Activated CD4-positive, CD25-positive, alpha-beta regulatory T cell treated with anti-CD3 and anti-CD28 coated beads, Interleukin-2, amount 50 U/mL, for 16 hours (primary cell): ENCODE results near the gene CPA3.

Source experiments
- DNase-seq: peaks from one replicate; pipeline ENCODE4 v3.0.0-alpha.2; 2020; ENCODE audit warnings: low read depth, low spot score

CPA3 gene

DNA sequence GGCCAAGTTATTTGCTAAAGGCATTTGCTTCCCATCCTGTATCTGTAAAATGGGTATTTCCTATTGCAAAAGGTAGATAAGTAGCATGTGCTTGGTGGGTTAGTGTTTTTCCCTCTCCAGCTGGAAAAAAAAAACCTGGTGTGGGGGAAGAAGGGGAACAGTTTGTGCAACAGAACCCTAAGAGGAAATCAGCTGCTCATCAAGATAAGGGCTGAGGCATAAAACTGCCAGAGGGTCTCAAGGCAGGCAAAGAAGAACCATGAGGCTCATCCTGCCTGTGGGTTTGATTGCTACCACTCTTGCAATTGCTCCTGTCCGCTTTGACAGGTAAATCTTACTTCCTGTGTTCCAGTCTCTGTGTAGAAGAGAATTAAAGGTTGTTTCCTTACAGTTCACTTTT is at the start of gene CPA3:
Gene CPA3 (plus strand): TSS at position 248 of the 400 bp plus-strand sequence. CDS start 12 bp downstream, at position 260.
- DNase-seq, result no peak

DNA sequence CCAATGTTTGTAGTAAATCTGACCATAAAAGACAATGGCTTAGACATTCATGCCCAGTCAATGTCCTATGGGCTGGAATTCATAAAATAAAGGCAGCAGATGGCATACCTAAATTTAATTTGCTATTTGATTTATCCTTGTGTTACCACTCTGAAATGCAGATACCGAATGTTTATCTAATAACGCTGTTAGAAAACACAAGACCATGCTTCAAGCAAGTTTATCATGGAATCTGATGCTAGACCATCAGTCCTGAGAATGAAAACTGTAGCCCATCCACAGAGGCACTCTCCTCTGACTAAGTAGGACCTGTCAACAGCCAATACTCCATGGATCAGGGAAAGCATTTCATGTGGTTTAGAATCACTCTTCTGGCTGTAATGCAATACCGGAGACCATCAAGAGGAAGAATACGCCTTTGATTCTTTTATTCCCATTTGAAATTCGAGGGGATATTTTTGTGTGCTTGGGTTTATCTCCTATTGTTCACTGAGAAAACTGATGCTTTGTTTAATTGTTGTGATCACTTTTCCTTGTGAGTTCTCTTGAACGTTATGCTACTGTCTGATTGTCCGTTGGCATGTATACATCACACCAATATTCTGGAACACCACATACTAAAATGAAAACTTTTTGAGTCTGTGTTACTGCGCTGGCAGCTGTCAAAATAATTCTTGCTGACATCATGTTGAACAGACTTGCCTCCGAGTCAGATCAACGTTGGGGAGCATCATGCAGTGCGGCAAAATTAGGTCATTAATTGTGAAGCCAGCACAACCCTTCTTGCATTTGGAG is 49.6 kb upstream of the CPA3 start:
- DNase-seq, result no peak

- DNase-seq, result no peak
These were observed 48.7 kb upstream of the CPA3 start for GRCh38 chr3:148816427-148816826.

- no peak for DNase-seq
These were observed 48.0 kb upstream of the CPA3 start for GRCh38 chr3:148816981-148817525.

DNA sequence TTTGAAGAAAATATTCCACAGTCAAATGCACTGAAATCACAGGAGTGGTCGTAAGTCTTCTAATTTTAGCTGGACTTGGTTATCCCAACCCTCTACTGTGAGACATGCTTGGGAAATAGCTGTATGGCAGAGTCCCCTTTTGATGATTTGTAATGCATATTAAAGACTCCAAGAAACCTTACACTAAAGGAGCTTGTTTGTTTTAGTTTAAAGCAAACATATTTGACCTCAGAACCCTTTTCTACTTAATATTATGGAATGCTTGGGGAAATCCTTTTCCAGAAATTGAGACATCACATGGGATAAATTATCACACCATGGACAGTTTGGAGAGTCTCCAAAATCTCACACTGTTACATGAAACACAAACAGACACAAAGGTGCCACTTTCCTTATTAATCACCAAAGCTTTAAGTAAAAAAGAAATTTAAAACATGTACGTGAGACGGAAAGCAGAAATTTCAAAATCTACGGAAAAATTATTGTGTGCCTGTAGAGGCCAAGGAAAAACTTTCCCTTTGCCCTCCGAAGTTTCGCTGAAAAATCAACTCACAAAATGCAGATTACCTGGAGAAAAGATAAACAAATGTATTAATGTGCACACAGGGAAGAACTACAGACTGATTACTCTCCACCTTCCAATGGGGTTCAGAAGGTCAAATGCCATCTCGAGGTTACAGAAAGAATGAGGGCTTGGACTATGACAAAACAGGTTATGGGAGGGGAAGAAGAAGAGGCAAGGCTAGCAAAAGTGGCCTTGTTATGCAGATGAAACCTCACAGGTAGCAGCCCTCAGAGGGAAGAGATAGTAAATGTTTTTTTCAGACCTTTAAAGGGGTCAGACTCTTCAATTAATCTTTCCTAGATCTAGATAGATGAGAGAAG is 44.5 kb upstream of the CPA3 start:
- DNase-seq, result no peak

GRCh38 chr3:148823026-148823425 is 42.1 kb upstream of the CPA3 start:
- no peak for DNase-seq

- DNase-seq, result no peak
These were observed 39.6 kb upstream of the CPA3 start for GRCh38 chr3:148825476-148825875.

- no peak for DNase-seq
These were observed 37.5 kb upstream of the CPA3 start, which contains the start of gene CPB1 for GRCh38 chr3:148827585-148827984. CPB1 (plus strand) TSS chr3:148827811; CDS start chr3:148827824, 13 bp downstream.

DNA sequence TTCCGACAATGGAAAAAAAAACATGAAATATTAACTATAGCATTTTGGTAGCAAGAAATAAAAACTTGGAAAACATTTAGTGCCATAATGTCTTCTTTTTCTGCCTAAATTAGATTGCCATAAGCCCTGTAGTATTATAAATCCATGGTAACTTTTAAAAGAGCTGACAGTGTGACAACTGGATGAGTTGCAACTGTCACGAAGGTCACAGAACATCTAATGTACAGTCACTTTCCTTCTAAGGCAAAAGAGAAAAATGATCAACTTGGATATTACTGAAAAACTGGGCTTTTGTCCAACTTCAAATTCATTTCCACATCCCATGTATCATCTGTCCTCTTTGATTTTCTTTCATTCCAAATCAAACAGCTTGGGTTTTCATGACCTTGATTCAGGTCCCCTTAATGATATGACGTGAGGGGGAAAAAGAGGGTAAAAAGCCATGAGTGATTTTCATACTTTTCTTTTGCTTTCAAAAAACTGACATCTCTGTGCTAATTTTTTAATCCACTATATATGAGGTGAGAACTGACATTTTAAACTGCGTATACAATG is 36.9 kb upstream of the CPA3 start:
- no peak for DNase-seq

GRCh38 chr3:148829926-148830325 is 35.2 kb upstream of the CPA3 start:
- DNase-seq, result no peak

GRCh38 chr3:148833223-148833622 is 31.9 kb upstream of the CPA3 start:
- no peak for DNase-seq

DNA sequence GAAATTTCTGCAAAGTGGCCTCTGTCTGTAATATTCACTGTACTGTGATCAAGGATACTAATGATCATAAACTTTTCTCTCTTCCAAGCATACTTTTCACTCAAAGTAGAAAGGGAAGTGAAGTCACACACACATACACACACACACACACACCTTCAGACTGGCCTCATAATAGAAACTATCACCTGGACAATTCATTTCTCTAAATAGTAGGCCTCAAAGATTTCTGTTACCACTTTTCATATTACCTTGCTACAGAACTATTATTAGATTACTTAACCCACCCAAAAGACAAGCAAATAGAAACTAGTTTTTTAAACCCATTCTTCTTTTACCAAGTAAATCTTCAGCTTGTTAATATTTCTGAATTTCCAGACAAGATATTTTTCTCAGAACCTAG is 25.3 kb upstream of the CPA3 start:
- DNase-seq, result no peak

DNA sequence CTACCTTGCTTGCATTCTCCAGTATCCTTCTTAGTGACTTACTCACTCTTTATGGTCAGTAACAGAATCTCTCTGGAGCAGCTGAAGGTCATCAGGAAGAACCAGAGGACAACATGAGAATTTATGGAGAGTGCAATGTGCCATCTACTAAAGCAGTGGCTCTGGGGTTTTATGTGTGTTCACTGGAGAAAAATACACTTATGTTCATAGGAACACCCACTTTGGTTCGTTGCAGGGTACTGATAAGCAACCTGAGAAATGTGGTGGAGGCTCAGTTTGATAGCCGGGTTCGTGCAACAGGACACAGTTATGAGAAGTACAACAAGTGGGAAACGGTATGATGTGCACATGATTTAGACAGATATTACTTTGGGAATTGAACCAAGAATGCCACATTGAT is 24.6 kb upstream of the CPA3 start:
- no peak for DNase-seq

DNA sequence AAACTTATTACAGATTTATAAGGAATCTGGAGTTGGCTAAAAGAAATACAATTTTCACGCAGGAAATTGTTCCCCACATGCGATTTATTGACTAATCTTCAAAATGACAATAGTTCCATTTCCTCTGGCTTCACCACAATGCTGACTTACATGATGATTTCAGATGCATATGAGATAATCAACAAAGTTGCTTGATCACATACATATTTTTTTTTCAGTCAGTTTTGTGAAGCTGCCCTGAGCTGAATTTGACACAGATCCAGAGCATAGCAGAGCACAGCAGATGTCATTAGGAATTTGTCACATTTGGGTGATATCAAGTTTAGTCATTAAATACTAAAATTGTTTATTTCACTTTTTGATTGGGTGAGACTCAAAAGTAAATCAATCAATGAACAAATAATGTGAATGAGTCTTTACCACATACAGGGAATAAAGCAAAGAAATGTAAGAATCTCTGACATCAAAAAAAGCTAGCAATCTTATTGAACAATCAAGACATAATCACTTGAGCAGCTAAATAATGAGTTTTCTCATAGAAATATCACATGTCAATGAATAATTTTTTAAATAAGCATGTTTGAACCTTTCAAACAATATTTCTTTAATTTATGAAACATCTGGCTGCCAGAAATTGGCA is 19.2 kb upstream of the CPA3 start:
- no peak for DNase-seq

- DNase-seq, result no peak
These were observed 17.7 kb upstream of the CPA3 start for GRCh38 chr3:148847351-148847750.

GRCh38 chr3:148848410-148848809 is 16.7 kb upstream of the CPA3 start:
- DNase-seq, result no peak

DNA sequence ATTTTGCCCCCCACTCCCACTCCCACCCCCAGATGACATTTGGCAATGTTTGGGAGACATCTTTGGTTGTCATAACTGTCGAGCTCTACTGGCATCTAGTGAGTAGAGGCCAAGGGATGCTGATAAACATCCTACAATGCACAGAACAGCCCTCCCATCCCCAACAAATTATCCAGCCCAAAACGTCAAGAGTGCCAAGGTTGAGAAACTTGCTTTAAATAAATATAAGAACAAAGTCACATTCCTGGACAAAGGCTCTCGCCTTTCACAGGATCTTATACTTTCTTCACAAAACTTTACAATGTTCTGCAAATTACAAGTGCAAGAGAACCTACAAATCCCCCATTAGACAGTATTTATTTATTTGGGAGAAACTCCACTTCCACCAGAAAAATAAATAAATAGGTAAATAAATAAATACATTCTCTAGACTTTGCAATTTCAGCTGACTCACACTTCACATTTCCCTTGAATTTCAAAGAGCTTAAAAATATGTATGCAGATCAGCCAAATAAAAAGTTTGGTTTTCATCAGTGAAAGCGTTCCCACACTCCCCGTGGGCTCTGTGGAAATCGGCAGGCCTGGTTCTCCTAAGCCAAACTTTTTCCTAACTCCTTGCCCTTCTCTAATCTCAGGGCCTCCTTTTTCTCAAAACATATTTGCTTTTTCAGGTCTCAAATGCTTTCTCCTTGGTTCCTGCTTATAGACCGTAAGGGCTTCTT is 12.7 kb upstream of the CPA3 start:
- DNase-seq, result no peak

DNA sequence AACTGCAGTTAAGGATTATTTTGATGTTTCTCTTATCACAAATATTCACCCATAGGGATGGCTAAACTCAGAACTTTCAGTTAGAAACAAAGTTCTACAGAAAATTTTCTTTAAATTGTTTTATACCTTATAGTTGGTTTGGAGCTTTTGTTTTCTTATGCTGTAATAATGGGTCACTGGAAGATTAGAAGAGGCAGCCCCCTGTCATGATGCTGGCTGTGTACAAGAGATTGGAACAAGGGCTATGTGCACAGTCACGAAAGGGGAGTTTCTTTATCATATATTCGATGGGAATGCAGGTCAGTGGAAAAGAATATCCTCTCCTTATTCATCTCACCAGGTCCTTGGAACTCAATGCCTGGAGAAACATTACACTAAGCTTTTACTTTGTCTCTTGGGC is 12.0 kb upstream of the CPA3 start:
- DNase-seq, result no peak

DNA sequence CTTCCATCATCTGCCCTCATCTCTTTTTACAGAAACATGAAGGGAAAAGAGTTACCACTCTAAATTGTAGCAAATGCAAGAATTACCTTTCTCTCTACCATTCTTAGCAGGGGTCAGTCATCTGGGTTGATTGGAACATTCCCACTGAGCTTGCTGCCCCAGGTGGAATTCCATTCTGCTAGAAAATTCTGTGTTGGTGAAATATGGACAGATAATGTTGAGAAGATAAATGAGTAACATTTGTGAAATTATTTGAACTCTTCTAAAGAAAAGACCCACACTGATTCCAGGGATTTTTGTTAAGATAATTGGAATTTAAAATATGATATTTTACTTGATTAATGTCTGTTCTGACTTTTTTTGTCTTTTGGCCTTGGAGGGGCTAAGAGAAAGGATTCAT is 11.0 kb upstream of the CPA3 start:
- no peak for DNase-seq

- DNase-seq, result no peak
These were observed 8.7 kb upstream of the CPA3 start for GRCh38 chr3:148856384-148856783.

DNA sequence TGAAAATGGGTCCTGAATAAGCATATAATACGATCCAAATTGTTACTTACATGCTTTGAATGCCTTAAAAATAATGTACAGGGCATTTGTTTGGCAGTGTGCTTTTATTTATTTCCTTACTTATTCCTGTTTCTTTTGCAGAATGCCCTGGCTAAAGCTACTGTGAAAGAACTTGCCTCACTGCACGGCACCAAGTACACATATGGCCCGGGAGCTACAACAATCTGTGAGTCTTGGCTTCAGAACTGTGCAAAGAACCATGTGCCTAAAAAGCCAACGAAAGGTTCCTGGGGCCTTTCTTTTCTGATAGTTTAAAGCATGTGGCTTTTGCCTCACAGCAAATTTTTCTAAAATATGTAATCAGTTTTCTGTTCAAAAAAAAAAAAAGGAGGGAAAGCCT is 7.8 kb upstream of the CPA3 start:
- no peak for DNase-seq
